ENCODE results near the gene HACE1.
A peak's percentile ranks its signal among the peaks of the same experiment; 100 is the strongest.
"Not testable (repeated sequence)": the region's sequence is repeated elsewhere in the genome, so short reads cannot be mapped to it uniquely, and the experiment has no call there.

The HACE1 gene

GRCh38 chr6:104829183-104829958 lies 30.3 kb downstream of the HACE1 start:
- peak; percentile 31 for DNase-seq

- no peak for DNase-seq
These were observed 31.2 kb downstream of the HACE1 start for GRCh38 chr6:104828478-104828877.

GRCh38 chr6:104820820-104821219 lies 38.9 kb downstream of the HACE1 start:
- not testable (repeated sequence) for DNase-seq

GRCh38 chr6:104816125-104816524 lies 43.6 kb downstream of the HACE1 start:
- DNase-seq = no peak

GRCh38 chr6:104814743-104815142 lies 45.0 kb downstream of the HACE1 start:
- DNase-seq = no peak

- no peak for DNase-seq
These were observed 46.2 kb downstream of the HACE1 start for GRCh38 chr6:104813552-104813951.

- no peak for DNase-seq
These were observed 50.6 kb downstream of the HACE1 start for GRCh38 chr6:104809116-104809515.

- not testable (repeated sequence) for DNase-seq
These were observed 54.4 kb downstream of the HACE1 start for GRCh38 chr6:104805335-104805734.

- DNase-seq = no peak
These were observed 60.5 kb downstream of the HACE1 start for GRCh38 chr6:104799134-104799657.

GRCh38 chr6:104796031-104796785 lies 63.5 kb downstream of the HACE1 start:
- DNase-seq = no peak

GRCh38 chr6:104795363-104795762 lies 64.4 kb downstream of the HACE1 start:
- DNase-seq = no peak

GRCh38 chr6:104789770-104790190 lies 69.9 kb downstream of the HACE1 start:
- peak; percentile 77 for DNase-seq

- DNase-seq = peak; percentile 11
These were observed 71.3 kb downstream of the HACE1 start for GRCh38 chr6:104788400-104788799.

GRCh38 chr6:104787305-104787704 lies 72.4 kb downstream of the HACE1 start:
- no peak for DNase-seq

GRCh38 chr6:104784884-104785283 lies 74.8 kb downstream of the HACE1 start:
- DNase-seq = peak; percentile 62

- peak; percentile 47 for DNase-seq
These were observed 88.4 kb downstream of the HACE1 start for GRCh38 chr6:104771258-104771832.

GRCh38 chr6:104768906-104769305 lies 90.8 kb downstream of the HACE1 start:
- no peak for DNase-seq

GRCh38 chr6:104766595-104766994 lies 93.1 kb downstream of the HACE1 start:
- DNase-seq = no peak

- no peak for DNase-seq
These were observed 104.8 kb downstream of the HACE1 start for GRCh38 chr6:104754788-104755409.

- no peak for DNase-seq
These were observed 106.5 kb downstream of the HACE1 start for GRCh38 chr6:104753251-104753650.

- no peak for DNase-seq
These were observed 109.3 kb downstream of the HACE1 start for GRCh38 chr6:104750449-104750848.

- DNase-seq = not testable (repeated sequence)
These were observed 120.6 kb downstream of the HACE1 start for GRCh38 chr6:104739124-104739523.

- not testable (repeated sequence) for DNase-seq
These were observed 122.2 kb downstream of the HACE1 start for GRCh38 chr6:104737567-104737966.

Data from fibroblast of upper back skin (primary cell).